ENCODE measurements around the gene RPL28.

RPL28 gene

GRCh38 chr19:55362990-55363716 lies 22.6 kb upstream of the RPL28 start, which contains the start of gene GARIN5B:
GARIN5B (minus strand) TSS chr19:55363260; CDS start chr19:55363066, 194 bp downstream.
- H3K9me3 ChIP-seq (replicated peaks; ENCODE audit: insufficient read depth, low read length) = no peaks in the 10 kb centered on the region
- no peak within 1 kb of the TSS for H2AFZ ChIP-seq (ENCODE audit: low read length)
- no peaks in the 10 kb centered on the region for H3K9me2 ChIP-seq (replicated peaks; ENCODE audit: insufficient read depth, low read length)
- peaks cover 5% of the 10 kb centered on the region for H3K4me1 ChIP-seq (ENCODE audit: low read length)
- H3F3A ChIP-seq (ENCODE audit: insufficient read depth, low read length) = no peaks in the 10 kb centered on the region
- no peak within 1 kb of the TSS for H3K9ac ChIP-seq (ENCODE audit: low read length)
- no peaks in the 10 kb centered on the region for H4K20me1 ChIP-seq (ENCODE audit: insufficient read depth, low read length)
- DNase-seq = no peak
- no peak within 1 kb of the TSS for H3K27ac ChIP-seq (ENCODE audit: low read length)
- peaks cover 52% of the 10 kb centered on the region for H3K27me3 ChIP-seq (replicated peaks; ENCODE audit: insufficient read depth, low read length)
- no peak within 1 kb of the TSS for H3K4me2 ChIP-seq (ENCODE audit: low read depth, low read length)
- H3K36me3 ChIP-seq (replicated peaks; ENCODE audit: insufficient read depth, low read length) = no peaks in the 10 kb centered on the region
- H3K4me3 ChIP-seq (ENCODE audit: low read length) = no peak within 1 kb of the TSS
- no peaks in the 10 kb centered on the region for H3K79me2 ChIP-seq (ENCODE audit: low read length)
- TF ChIP-seq CTCF (IDR thresholded peaks at IDR 0.05; ENCODE audit: low read length) (no peak), EZH2phosphoT487 (IDR thresholded peaks at IDR 0.05; ENCODE audit: low read length) (no peak), EZH2 (optimal IDR thresholded peaks at IDR 0.05; ENCODE audit: low read depth, low read length) (no peak)

- no peak for DNase-seq
- Histone ChIP-seq H3K27ac (ENCODE audit: low read length) (no peak overlapping the region), H3K27me3 (replicated peaks; ENCODE audit: insufficient read depth, low read length) (peaks cover 72% of the 10 kb centered on the region), H3F3A (ENCODE audit: insufficient read depth, low read length) (no peaks in the 10 kb centered on the region), H3K9ac (ENCODE audit: low read length) (no peak overlapping the region), H2AFZ (ENCODE audit: low read length) (no peak overlapping the region), H3K4me2 (ENCODE audit: low read depth, low read length) (no peak overlapping the region), H3K4me1 (ENCODE audit: low read length) (no peaks in the 10 kb centered on the region), H3K79me2 (ENCODE audit: low read length) (no peaks in the 10 kb centered on the region), H4K20me1 (ENCODE audit: insufficient read depth, low read length) (no peaks in the 10 kb centered on the region), H3K9me3 (replicated peaks; ENCODE audit: insufficient read depth, low read length) (no peaks in the 10 kb centered on the region), H3K4me3 (ENCODE audit: low read length) (no peak overlapping the region), H3K9me2 (replicated peaks; ENCODE audit: insufficient read depth, low read length) (no peaks in the 10 kb centered on the region), H3K36me3 (replicated peaks; ENCODE audit: insufficient read depth, low read length) (no peaks in the 10 kb centered on the region)
- TF ChIP-seq EZH2phosphoT487 (IDR thresholded peaks at IDR 0.05; ENCODE audit: low read length) = no peak
- TF ChIP-seq EZH2 (optimal IDR thresholded peaks at IDR 0.05; ENCODE audit: low read depth, low read length) = no peak
- TF ChIP-seq CTCF (IDR thresholded peaks at IDR 0.05; ENCODE audit: low read length) = no peak
These were observed 20.5 kb upstream of the RPL28 start for GRCh38 chr19:55365245-55365644.

- no peak overlapping the region for H3K4me3 ChIP-seq (ENCODE audit: low read length)
- H3K36me3 ChIP-seq (replicated peaks; ENCODE audit: insufficient read depth, low read length) = no peaks in the 10 kb centered on the region
- no peak overlapping the region for H2AFZ ChIP-seq (ENCODE audit: low read length)
- H3K79me2 ChIP-seq (ENCODE audit: low read length) = no peaks in the 10 kb centered on the region
- no peaks in the 10 kb centered on the region for H3K4me1 ChIP-seq (ENCODE audit: low read length)
- H3K4me2 ChIP-seq (ENCODE audit: low read depth, low read length) = no peak overlapping the region
- no peak overlapping the region for H3K9ac ChIP-seq (ENCODE audit: low read length)
- TF ChIP-seq EZH2phosphoT487 (IDR thresholded peaks at IDR 0.05; ENCODE audit: low read length) (no peak), CTCF (IDR thresholded peaks at IDR 0.05; ENCODE audit: low read length) (no peak), EZH2 (optimal IDR thresholded peaks at IDR 0.05; ENCODE audit: low read depth, low read length) (no peak)
- no peaks in the 10 kb centered on the region for H3K9me2 ChIP-seq (replicated peaks; ENCODE audit: insufficient read depth, low read length)
- no peaks in the 10 kb centered on the region for H3K9me3 ChIP-seq (replicated peaks; ENCODE audit: insufficient read depth, low read length)
- H3F3A ChIP-seq (ENCODE audit: insufficient read depth, low read length) = no peaks in the 10 kb centered on the region
- no peak for DNase-seq
- no peaks in the 10 kb centered on the region for H4K20me1 ChIP-seq (ENCODE audit: insufficient read depth, low read length)
- H3K27ac ChIP-seq (ENCODE audit: low read length) = no peak overlapping the region
- peaks cover 77% of the 10 kb centered on the region for H3K27me3 ChIP-seq (replicated peaks; ENCODE audit: insufficient read depth, low read length)
These were observed 19.8 kb upstream of the RPL28 start for GRCh38 chr19:55365964-55366363.
